OCI-LY1 (cell line): Measurements from ENCODE around the gene FBLIM1.

Source experiments
- CTCF ChIP-seq: fragments of 200-600 bp; sonication (generic), shearing (Covaris generic); IDR thresholded peaks from 2 replicates; pipeline ENCODE4 v1.5.1; 2017; ENCODE audit warnings: mild to moderate bottlenecking, antibody characterized with exemption, low read length, moderate library complexity, mixed read lengths
- EZH2 ChIP-seq: fragments of 200-600 bp; sonication (generic), shearing (Covaris generic); IDR thresholded peaks from 2 replicates; pipeline ENCODE4 v1.8.0; 2017; ENCODE audit warnings: borderline replicate concordance, mixed run types, mild to moderate bottlenecking, antibody characterized with exemption, low read length, moderate library complexity, mixed read lengths

DNA sequence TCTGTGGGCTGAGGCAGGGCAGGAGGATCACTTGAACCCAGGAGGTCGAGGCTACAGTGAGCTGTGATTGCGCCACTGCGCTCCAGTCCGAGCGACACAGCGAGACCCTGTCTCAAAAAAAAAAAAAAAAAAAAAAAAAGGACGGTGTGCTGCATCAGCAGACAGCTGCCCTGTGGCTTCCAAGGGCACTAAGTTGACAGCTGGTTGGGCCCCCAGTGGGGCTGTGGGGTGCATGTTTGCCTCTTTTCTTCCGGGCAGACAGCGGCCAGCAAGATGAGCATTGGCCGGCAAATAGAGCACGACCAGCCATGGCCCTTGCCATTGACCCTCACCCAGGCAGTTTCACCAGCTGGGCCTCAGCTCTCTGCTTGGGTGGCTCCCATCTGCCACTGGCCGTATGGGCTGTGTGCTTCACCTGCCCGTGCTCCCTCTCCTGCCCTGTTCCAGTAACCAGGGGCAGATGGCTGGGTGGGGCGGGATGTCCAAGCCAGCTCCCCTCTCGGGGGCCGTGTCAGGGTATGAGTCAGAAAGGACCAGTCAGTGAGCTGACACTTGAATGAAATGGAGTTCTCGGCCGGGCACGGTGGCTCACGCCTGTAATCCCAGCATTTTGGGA, 34.9 kb upstream of the FBLIM1 start:
- TF ChIP-seq EZH2, result no peak
- TF ChIP-seq CTCF, result no peak
